ENCODE results near the gene AMBP. TPM values are rescaled to one million over a fixed set of nuclear protein-coding genes. Genes with fewer than 3 reads are reported as not detected.

Gene AMBP
- total RNA-seq, 2 experiments from 2014 or later: not detected

DNA sequence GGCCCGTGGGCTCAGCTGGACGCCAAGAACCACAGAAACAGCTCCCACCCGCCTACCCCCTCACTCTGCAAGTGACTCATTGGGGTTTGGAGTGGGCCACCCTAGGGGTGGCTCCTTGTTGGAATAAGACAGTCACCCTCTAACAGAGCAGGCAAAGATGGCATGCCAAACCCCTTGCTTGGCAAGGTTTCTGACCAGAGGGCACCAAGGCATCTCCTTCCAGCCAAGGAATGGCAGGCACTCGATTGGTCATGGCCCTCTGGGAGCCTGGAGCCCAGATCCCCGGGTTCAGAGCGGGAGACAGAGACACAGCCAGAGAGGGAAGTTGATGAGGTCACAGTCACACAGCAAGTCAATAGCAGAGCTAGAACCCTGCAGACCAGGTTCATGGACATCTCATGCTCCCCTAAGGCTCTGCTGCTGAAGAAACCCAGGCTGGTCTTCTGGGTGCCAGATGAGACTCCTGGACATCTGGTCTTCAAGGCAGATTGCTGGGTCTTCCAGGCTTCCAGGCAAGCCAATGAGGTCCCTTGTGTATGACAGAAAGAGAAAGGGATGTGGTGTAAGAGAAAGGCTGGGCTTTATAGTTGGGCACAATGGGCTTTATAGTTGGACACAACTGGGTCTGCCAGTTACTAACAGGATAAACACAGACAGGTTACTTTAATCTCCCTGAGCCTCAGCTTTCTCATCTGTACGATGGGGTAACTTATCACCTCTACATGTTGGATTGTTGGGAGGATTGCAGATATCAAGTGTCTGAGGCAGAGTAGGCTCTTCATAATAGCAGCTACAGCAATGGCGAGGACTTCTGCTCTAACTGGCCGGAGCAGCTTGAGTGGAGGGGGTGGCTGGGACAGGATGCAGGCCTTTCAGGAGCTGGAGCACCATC, 44.3 kb upstream of the AMBP start:
- H3K36me3 Mint-ChIP-seq (ENCODE audit: low read depth): no peaks in the 10 kb centered on the region
- Histone ChIP-seq H3K9me3 (ENCODE audit: control insufficient read depth in 1 of 2, insufficient read depth in 1 of 2, low read length in 2 of 2) (peaks cover 3 to 14% of the 10 kb centered on the region in 2 experiments), H3K27me3 (ENCODE audit: control insufficient read depth in 1 of 2, insufficient read depth in 2 of 2, low read length in 2 of 2) (peaks cover 4 to 7% of the 10 kb centered on the region in 2 experiments), H3K4me3 (ENCODE audit: low read length) (no peak overlapping the region), H3K27ac (ENCODE audit: low read depth in 1 of 2, low read length in 2 of 2) (no peak overlapping the region), H3K4me1 (ENCODE audit: insufficient read depth, low read length) (no peaks in the 10 kb centered on the region), H3K36me3 (ENCODE audit: insufficient read depth, low read length) (no peaks in the 10 kb centered on the region)
- peaks cover 20% of the 10 kb centered on the region for H3K27me3 Mint-ChIP-seq
- ATAC-seq (ENCODE audit: poor library complexity) (no peak), DNase-seq (no peak)
- H3K27ac Mint-ChIP-seq: no peak overlapping the region
- H3K4me3 Mint-ChIP-seq: no peak overlapping the region
- ChIA-PET POLR2A (no interaction called here), CTCF (no interaction called here)
- peaks cover 2% of the 10 kb centered on the region for H3K9me3 Mint-ChIP-seq
- TF ChIP-seq, protein P1, sequence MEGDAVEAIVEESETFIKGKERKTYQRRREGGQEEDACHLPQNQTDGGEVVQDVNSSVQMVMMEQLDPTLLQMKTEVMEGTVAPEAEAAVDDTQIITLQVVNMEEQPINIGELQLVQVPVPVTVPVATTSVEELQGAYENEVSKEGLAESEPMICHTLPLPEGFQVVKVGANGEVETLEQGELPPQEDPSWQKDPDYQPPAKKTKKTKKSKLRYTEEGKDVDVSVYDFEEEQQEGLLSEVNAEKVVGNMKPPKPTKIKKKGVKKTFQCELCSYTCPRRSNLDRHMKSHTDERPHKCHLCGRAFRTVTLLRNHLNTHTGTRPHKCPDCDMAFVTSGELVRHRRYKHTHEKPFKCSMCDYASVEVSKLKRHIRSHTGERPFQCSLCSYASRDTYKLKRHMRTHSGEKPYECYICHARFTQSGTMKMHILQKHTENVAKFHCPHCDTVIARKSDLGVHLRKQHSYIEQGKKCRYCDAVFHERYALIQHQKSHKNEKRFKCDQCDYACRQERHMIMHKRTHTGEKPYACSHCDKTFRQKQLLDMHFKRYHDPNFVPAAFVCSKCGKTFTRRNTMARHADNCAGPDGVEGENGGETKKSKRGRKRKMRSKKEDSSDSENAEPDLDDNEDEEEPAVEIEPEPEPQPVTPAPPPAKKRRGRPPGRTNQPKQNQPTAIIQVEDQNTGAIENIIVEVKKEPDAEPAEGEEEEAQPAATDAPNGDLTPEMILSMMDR (IDR thresholded peaks at IDR 0.05): no peak
- intact Hi-C loops (cut with DNase I, micrococcal nuclease): no loop called here
- no peaks in the 10 kb centered on the region for H3K4me1 Mint-ChIP-seq (ENCODE audit: low read depth)

- ATAC-seq (ENCODE audit: poor library complexity) (no peak), DNase-seq (no peak)
- peaks cover 0 to 5% of the 10 kb centered on the region in 2 experiments for H3K9me3 ChIP-seq (ENCODE audit: control insufficient read depth in 1 of 2, insufficient read depth in 1 of 2, low read length in 2 of 2)
- peaks cover 0 to 8% of the 10 kb centered on the region in 2 experiments for H3K27me3 ChIP-seq (ENCODE audit: control insufficient read depth in 1 of 2, insufficient read depth in 2 of 2, low read length in 2 of 2)
- TF ChIP-seq, protein P1 (IDR thresholded peaks at IDR 0.05): no peak
- intact Hi-C loops (cut with DNase I, micrococcal nuclease): no loop called here
- Mint-ChIP-seq H3K9me3 (no peaks in the 10 kb centered on the region), H3K4me3 (no peak overlapping the region), H3K27me3 (peaks cover 21% of the 10 kb centered on the region), H3K36me3 (ENCODE audit: low read depth) (no peaks in the 10 kb centered on the region), H3K4me1 (ENCODE audit: low read depth) (no peaks in the 10 kb centered on the region), H3K27ac (no peak overlapping the region)
- H3K4me3 ChIP-seq (ENCODE audit: low read length): no peak overlapping the region
- POLR2A ChIA-PET: no interaction called here
- H3K4me1 ChIP-seq (ENCODE audit: insufficient read depth, low read length): no peaks in the 10 kb centered on the region
- H3K27ac ChIP-seq (ENCODE audit: low read depth in 1 of 2, low read length in 2 of 2): no peak overlapping the region
- no peaks in the 10 kb centered on the region for H3K36me3 ChIP-seq (ENCODE audit: insufficient read depth, low read length)
- CTCF ChIA-PET: no interaction called here
Measured at GRCh38 chr9:114121227-114122135, 43.4 kb upstream of the AMBP start.

- Histone ChIP-seq H3K27ac (ENCODE audit: low read depth in 1 of 2, low read length in 2 of 2) (no peak overlapping the region), H3K4me3 (ENCODE audit: low read length) (no peak overlapping the region), H3K36me3 (ENCODE audit: insufficient read depth, low read length) (no peaks in the 10 kb centered on the region), H3K27me3 (ENCODE audit: control insufficient read depth in 1 of 2, insufficient read depth in 2 of 2, low read length in 2 of 2) (peaks cover 0 to 8% of the 10 kb centered on the region in 2 experiments), H3K4me1 (ENCODE audit: insufficient read depth, low read length) (no peaks in the 10 kb centered on the region), H3K9me3 (ENCODE audit: control insufficient read depth in 1 of 2, insufficient read depth in 1 of 2, low read length in 2 of 2) (peaks cover 0 to 5% of the 10 kb centered on the region in 2 experiments)
- Mint-ChIP-seq H3K27me3 (peaks cover 26% of the 10 kb centered on the region), H3K4me3 (no peak overlapping the region), H3K27ac (no peak overlapping the region), H3K4me1 (ENCODE audit: low read depth) (no peaks in the 10 kb centered on the region), H3K9me3 (no peaks in the 10 kb centered on the region), H3K36me3 (ENCODE audit: low read depth) (no peaks in the 10 kb centered on the region)
- ATAC-seq (ENCODE audit: poor library complexity) (no peak), DNase-seq (no peak)
- intact Hi-C loops (cut with DNase I, micrococcal nuclease): no loop called here
- ChIA-PET CTCF (no interaction called here), POLR2A (no interaction called here)
- TF ChIP-seq, protein P1 (IDR thresholded peaks at IDR 0.05): no peak
Measured at GRCh38 chr9:114120192-114121014, 42.3 kb upstream of the AMBP start.
